HG03521 (cell line): Measurements from ENCODE around the gene NEB.
"Not testable (repeated sequence)": the region's sequence is repeated elsewhere in the genome, so short reads cannot be mapped to it uniquely, and the experiment has no call there.

Experiments
- ATAC-seq: cut with Tn5 transposase; IDR thresholded peaks from one replicate; pipeline ENCODE4 v1.9.1; 2021; ENCODE audit warnings: mild to moderate bottlenecking, moderate library complexity; ENCODE audit not compliant: unreplicated experiment

Gene NEB

GRCh38 chr2:151619337-151619989, 114.8 kb downstream of the NEB start:
- ATAC-seq: no peak

GRCh38 chr2:151616760-151617339, 117.4 kb downstream of the NEB start:
- no peak for ATAC-seq

- ATAC-seq: no peak
Measured at GRCh38 chr2:151614606-151615306, 119.5 kb downstream of the NEB start.

- ATAC-seq: no peak
Measured at GRCh38 chr2:151614159-151614558, 120.1 kb downstream of the NEB start.

- no peak for ATAC-seq
Measured at GRCh38 chr2:151611351-151611750, 122.9 kb downstream of the NEB start.

- ATAC-seq: no peak
Measured at GRCh38 chr2:151610310-151610709, 124.0 kb downstream of the NEB start.

- no peak for ATAC-seq
Measured at GRCh38 chr2:151609705-151610104, 124.6 kb downstream of the NEB start.

- not testable (repeated sequence) for ATAC-seq
Measured at GRCh38 chr2:151607459-151608424, 126.5 kb downstream of the NEB start.

GRCh38 chr2:151603530-151603929, 130.7 kb downstream of the NEB start:
- not testable (repeated sequence) for ATAC-seq

- not testable (repeated sequence) for ATAC-seq
Measured at GRCh38 chr2:151602402-151602801, 131.9 kb downstream of the NEB start.

GRCh38 chr2:151601803-151602202, 132.5 kb downstream of the NEB start:
- not testable (repeated sequence) for ATAC-seq

GRCh38 chr2:151596903-151597608, 137.2 kb downstream of the NEB start:
- not testable (repeated sequence) for ATAC-seq

- not testable (repeated sequence) for ATAC-seq
Measured at GRCh38 chr2:151591908-151592255, 142.4 kb downstream of the NEB start.

GRCh38 chr2:151591250-151591907, 142.9 kb downstream of the NEB start:
- not testable (repeated sequence) for ATAC-seq

- not testable (repeated sequence) for ATAC-seq
Measured at GRCh38 chr2:151581300-151581699, 153.0 kb downstream of the NEB start.

- not testable (repeated sequence) for ATAC-seq
Measured at GRCh38 chr2:151580697-151581096, 153.6 kb downstream of the NEB start.

- ATAC-seq: no peak
Measured at GRCh38 chr2:151577116-151577515, 157.2 kb downstream of the NEB start.

GRCh38 chr2:151576080-151576479, 158.2 kb downstream of the NEB start:
- ATAC-seq: no peak

GRCh38 chr2:151575338-151575737, 158.9 kb downstream of the NEB start:
- ATAC-seq: no peak

GRCh38 chr2:151570191-151570590, 164.1 kb downstream of the NEB start:
- ATAC-seq: no peak
